ENCODE results near the gene SLC25A10. TPM values are rescaled to one million over a fixed set of nuclear protein-coding genes. Genes with fewer than 3 reads are reported as not detected.

The SLC25A10 gene
- total and polyA plus RNA-seq, 10 of the 15 experiments (the other 5 are each of a cell fraction or from before 2014, with no cell fraction given) = 0.11 to 72.7 (median 22.3) TPM

DNA sequence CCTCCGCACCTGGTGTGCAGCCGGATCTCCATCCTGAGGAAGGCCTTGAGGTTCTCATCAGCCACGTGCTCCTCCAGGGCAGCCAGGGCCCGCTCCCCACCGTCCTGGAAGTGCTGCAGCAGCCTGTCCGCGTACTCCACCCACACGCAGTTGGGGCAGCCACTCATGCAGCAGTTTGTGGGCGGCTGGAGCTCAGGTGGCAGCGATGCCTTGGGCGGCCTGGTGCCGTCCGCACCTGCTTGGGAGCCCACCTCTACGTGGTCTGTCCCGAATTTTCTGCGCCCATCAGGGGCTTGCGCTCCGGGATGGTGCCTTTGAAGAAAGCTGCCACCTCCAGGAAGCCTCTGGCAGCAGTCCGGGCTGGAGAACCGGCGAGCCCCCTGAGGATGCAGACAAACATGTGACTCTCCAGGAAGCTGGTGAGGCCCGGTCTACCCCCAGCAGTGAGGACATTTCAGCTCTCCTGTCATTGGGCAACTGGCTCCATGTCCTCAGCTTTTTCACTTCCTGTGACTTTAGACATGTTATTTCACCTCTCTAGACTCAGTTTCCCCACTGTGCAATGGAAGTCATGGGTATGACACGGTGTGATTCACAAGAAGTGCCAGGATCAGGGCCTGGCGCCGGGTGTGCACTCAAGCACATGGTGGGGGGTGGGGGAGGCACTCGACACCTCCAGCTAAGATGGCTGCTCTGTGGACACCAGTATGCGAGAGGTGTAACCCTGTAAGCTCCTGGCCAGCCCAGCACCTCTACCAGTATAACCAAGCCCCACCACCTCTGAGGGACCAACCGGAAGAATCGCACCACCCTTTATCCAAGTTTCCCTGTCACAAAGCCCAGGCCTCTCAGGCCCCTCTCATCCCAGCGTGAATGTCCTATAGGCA lies 46.6 kb upstream of the SLC25A10 start (continued):
- TF ChIP-seq, protein P1, sequence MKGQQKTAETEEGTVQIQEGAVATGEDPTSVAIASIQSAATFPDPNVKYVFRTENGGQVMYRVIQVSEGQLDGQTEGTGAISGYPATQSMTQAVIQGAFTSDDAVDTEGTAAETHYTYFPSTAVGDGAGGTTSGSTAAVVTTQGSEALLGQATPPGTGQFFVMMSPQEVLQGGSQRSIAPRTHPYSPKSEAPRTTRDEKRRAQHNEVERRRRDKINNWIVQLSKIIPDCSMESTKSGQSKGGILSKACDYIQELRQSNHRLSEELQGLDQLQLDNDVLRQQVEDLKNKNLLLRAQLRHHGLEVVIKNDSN (IDR thresholded peaks at IDR 0.05; ENCODE audit: borderline replicate concordance, extremely low read length, insufficient read depth, low read depth, low read length) = no peak
- no peak for TF ChIP-seq ATF7 (IDR thresholded peaks at IDR 0.05; ENCODE audit: low read depth)
- TF ChIP-seq KLF5 (IDR thresholded peaks at IDR 0.05; ENCODE audit: partially characterized antibody) = no peak
- TF ChIP-seq TBL1XR1 (IDR thresholded peaks at IDR 0.05; ENCODE audit: low read depth, low read length) = no peak
- TF ChIP-seq BACH1 (IDR thresholded peaks at IDR 0.05; ENCODE audit: borderline replicate concordance) = 0 out of 2 replicates have a peak, but pooled peaks have one; percentile 29
- no peak for TF ChIP-seq CBFB (IDR thresholded peaks at IDR 0.05; ENCODE audit: low read depth)
- no peak for TF ChIP-seq NBN (IDR thresholded peaks at IDR 0.05)
- no peak for TF ChIP-seq CHD1 (IDR thresholded peaks at IDR 0.05; ENCODE audit: low read depth, low read length)
- TF ChIP-seq, protein P2, sequence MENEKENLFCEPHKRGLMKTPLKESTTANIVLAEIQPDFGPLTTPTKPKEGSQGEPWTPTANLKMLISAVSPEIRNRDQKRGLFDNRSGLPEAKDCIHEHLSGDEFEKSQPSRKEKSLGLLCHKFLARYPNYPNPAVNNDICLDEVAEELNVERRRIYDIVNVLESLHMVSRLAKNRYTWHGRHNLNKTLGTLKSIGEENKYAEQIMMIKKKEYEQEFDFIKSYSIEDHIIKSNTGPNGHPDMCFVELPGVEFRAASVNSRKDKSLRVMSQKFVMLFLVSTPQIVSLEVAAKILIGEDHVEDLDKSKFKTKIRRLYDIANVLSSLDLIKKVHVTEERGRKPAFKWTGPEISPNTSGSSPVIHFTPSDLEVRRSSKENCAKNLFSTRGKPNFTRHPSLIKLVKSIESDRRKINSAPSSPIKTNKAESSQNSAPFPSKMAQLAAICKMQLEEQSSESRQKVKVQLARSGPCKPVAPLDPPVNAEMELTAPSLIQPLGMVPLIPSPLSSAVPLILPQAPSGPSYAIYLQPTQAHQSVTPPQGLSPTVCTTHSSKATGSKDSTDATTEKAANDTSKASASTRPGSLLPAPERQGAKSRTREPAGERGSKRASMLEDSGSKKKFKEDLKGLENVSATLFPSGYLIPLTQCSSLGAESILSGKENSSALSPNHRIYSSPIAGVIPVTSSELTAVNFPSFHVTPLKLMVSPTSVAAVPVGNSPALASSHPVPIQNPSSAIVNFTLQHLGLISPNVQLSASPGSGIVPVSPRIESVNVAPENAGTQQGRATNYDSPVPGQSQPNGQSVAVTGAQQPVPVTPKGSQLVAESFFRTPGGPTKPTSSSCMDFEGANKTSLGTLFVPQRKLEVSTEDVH (IDR thresholded peaks at IDR 0.05; ENCODE audit: low read depth, partially characterized antibody) = no peak
- TF ChIP-seq SPI1 (IDR thresholded peaks at IDR 0.05; ENCODE audit: borderline replicate concordance, insufficient read depth, low read depth, low read length) = no peak
- TF ChIP-seq MTA3 (IDR thresholded peaks at IDR 0.05; ENCODE audit: borderline replicate concordance, low read length) = no peak; the same call in 1 of the 2 replicates
- TF ChIP-seq NRF1 (conservative IDR thresholded peaks at IDR 0.05; ENCODE audit: low read depth, low read length) = no peak
- TF ChIP-seq, protein P3, sequence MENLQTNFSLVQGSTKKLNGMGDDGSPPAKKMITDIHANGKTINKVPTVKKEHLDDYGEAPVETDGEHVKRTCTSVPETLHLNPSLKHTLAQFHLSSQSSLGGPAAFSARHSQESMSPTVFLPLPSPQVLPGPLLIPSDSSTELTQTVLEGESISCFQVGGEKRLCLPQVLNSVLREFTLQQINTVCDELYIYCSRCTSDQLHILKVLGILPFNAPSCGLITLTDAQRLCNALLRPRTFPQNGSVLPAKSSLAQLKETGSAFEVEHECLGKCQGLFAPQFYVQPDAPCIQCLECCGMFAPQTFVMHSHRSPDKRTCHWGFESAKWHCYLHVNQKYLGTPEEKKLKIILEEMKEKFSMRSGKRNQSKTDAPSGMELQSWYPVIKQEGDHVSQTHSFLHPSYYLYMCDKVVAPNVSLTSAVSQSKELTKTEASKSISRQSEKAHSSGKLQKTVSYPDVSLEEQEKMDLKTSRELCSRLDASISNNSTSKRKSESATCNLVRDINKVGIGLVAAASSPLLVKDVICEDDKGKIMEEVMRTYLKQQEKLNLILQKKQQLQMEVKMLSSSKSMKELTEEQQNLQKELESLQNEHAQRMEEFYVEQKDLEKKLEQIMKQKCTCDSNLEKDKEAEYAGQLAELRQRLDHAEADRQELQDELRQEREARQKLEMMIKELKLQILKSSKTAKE (IDR thresholded peaks at IDR 0.05; ENCODE audit: low read depth, poor library complexity, severe bottlenecking) = no peak
- TF ChIP-seq RBBP5 (conservative IDR thresholded peaks at IDR 0.05) = no peak
- TF ChIP-seq NR2C2 (IDR thresholded peaks at IDR 0.05; ENCODE audit: borderline replicate concordance, control insufficient read depth, insufficient read length, low read depth) = no peak
- TF ChIP-seq POLR2AphosphoS2 (IDR thresholded peaks at IDR 0.05; ENCODE audit: low read depth, low read length) = no peak
- TF ChIP-seq HDAC6 (IDR thresholded peaks at IDR 0.05; ENCODE audit: unreplicated experiment) = no peak
- TF ChIP-seq RAD21 (IDR thresholded peaks at IDR 0.05; ENCODE audit: insufficient read depth, low read depth, low read length) = no peak
- TF ChIP-seq, protein P4, sequence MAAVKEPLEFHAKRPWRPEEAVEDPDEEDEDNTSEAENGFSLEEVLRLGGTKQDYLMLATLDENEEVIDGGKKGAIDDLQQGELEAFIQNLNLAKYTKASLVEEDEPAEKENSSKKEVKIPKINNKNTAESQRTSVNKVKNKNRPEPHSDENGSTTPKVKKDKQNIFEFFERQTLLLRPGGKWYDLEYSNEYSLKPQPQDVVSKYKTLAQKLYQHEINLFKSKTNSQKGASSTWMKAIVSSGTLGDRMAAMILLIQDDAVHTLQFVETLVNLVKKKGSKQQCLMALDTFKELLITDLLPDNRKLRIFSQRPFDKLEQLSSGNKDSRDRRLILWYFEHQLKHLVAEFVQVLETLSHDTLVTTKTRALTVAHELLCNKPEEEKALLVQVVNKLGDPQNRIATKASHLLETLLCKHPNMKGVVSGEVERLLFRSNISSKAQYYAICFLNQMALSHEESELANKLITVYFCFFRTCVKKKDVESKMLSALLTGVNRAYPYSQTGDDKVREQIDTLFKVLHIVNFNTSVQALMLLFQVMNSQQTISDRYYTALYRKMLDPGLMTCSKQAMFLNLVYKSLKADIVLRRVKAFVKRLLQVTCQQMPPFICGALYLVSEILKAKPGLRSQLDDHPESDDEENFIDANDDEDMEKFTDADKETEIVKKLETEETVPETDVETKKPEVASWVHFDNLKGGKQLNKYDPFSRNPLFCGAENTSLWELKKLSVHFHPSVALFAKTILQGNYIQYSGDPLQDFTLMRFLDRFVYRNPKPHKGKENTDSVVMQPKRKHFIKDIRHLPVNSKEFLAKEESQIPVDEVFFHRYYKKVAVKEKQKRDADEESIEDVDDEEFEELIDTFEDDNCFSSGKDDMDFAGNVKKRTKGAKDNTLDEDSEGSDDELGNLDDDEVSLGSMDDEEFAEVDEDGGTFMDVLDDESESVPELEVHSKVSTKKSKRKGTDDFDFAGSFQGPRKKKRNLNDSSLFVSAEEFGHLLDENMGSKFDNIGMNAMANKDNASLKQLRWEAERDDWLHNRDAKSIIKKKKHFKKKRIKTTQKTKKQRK (IDR thresholded peaks at IDR 0.05; ENCODE audit: low read depth, low read length) = no peak
- TF ChIP-seq NFIC (IDR thresholded peaks at IDR 0.05; ENCODE audit: low read depth, low read length) = no peak
- TF ChIP-seq STAT1 (conservative IDR thresholded peaks at IDR 0.05) = no peak

Measured in GM12878 (cell line).